Uterus (tissue), 4 donors: ENCODE measurements around the gene ADSL. TPM values are rescaled to one million over a fixed set of nuclear protein-coding genes. Genes with fewer than 3 reads are reported as not detected.

Experiments used
- DNase-seq, 2 donors: peaks; one replicate each; pipeline ENCODE4 v3.0.0-alpha.2; 2019 to 2020
- H3K27ac ChIP-seq, 2 donors: fragments of 200-600 bp; sonication (generic); 1 replicate in 1 of 2; 2 replicates in 1 of 2; pipeline ENCODE4 v1.5.1; 2016 to 2018
- H3K27me3 ChIP-seq, 2 donors: fragments of 200-600 bp; sonication (generic); one replicate each; pipeline ENCODE4 v1.5.1; 2018 to 2019; ENCODE audit warnings: control low read depth in 1 of 2
- H3K36me3 ChIP-seq, 2 donors: fragments of 200-600 bp; sonication (generic); one replicate each; pipeline ENCODE4 v1.5.1; 2019; ENCODE audit warnings: control low read depth in 1 of 2
- H3K4me1 ChIP-seq, 2 donors: fragments of 200-600 bp; sonication (generic); one replicate each; pipeline ENCODE4 v1.5.1; 2018 to 2019; ENCODE audit warnings: control low read depth in 1 of 2
- H3K4me3 ChIP-seq, 2 donors: fragments of 200-600 bp; sonication (generic); 1 replicate in 1 of 2; 2 replicates in 1 of 2; pipeline ENCODE4 v1.5.1; 2018 to 2019; ENCODE audit warnings: mild to moderate bottlenecking in 1 of 2
- H3K9me3 ChIP-seq, 2 donors: fragments of 200-600 bp; sonication (generic); one replicate each; pipeline ENCODE4 v1.5.1; 2019; ENCODE audit warnings: control low read depth in 1 of 2
- CTCF ChIP-seq, 4 experiments: fragments of 200-600 bp in 2 of 4; fragments of 450-650 bp in 2 of 4; sonication (generic) in 2 of 4; IDR thresholded peaks; one replicate each; pipeline ENCODE4 v1.5.1; 2016 to 2019; ENCODE audit warnings: antibody characterized with exemption in 4 of 4, mild to moderate bottlenecking in 2 of 4, moderate library complexity in 1 of 4
- POLR2A ChIP-seq, 2 donors: fragments of 450-650 bp; IDR thresholded peaks; one replicate each; pipeline ENCODE4 v1.6.1; 2016; ENCODE audit warnings: antibody characterized with exemption in 2 of 2, mild to moderate bottlenecking in 1 of 2, moderate library complexity in 1 of 2
- intact Hi-C: fragments of 100-400 bp; cut with DNase I; formaldehyde crosslinking; loops from one replicate; pipeline ENCODE4 v1.15.1; 2023; ENCODE audit warnings: low total_unique reads
- total RNA-seq, 4 donors: library from RNA; depleted of rRNA in 3 of 4; stranded (reverse); fragments of >200 nt in 3 of 4; gene quantifications; one replicate each; pipeline versions ENCODE4 v1.1.0 to v1.2.4, GENCODE V29; 2014 to 2023
- donor health status: DM: yes; HTN: yes; CAD: no.

ADSL gene
- total RNA-seq, 4 donors from 2014 or later = 28.5 to 151 (median 79.5) TPM

- intact Hi-C loops = no loop called here
- H3K36me3 ChIP-seq = no peaks in the 10 kb centered on the region
- no peak for DNase-seq
Measured at GRCh38 chr22:40367342-40367741, 21.0 kb downstream of the ADSL start.

GRCh38 chr22:40368016-40368415 is 21.7 kb downstream of the ADSL start:
- H3K36me3 ChIP-seq = no peaks in the 10 kb centered on the region
- no peaks in the 10 kb centered on the region for H3K4me1 ChIP-seq
- intact Hi-C loops = no loop called here

More at GRCh38 chr22:40367342-40367741, 21.0 kb downstream of the ADSL start:
- no peaks in the 10 kb centered on the region for H3K27me3 ChIP-seq
- no peak for TF ChIP-seq CTCF (IDR thresholded peaks at IDR 0.05)
- TF ChIP-seq POLR2A (IDR thresholded peaks at IDR 0.05) = no peak
- H3K4me1 ChIP-seq = no peaks in the 10 kb centered on the region
- H3K4me3 ChIP-seq = no peak overlapping the region
- H3K27ac ChIP-seq = no peak overlapping the region
- H3K9me3 ChIP-seq = no peaks in the 10 kb centered on the region

GRCh38 chr22:40368836-40369235 is 22.5 kb downstream of the ADSL start:
- intact Hi-C loops = no loop called here
- H3K9me3 ChIP-seq = no peaks in the 10 kb centered on the region

More at GRCh38 chr22:40368016-40368415, 21.7 kb downstream of the ADSL start:
- Histone ChIP-seq H3K9me3 (no peaks in the 10 kb centered on the region), H3K4me3 (no peak overlapping the region), H3K27ac (no peak overlapping the region), H3K27me3 (no peaks in the 10 kb centered on the region)
- TF ChIP-seq POLR2A (IDR thresholded peaks at IDR 0.05) (no peak), CTCF (IDR thresholded peaks at IDR 0.05) (no peak)
- DNase-seq = no peak

GRCh38 chr22:40374567-40374966 is 28.3 kb downstream of the ADSL start:
- H3K4me3 ChIP-seq = no peak overlapping the region
- H3K4me1 ChIP-seq = no peaks in the 10 kb centered on the region
- intact Hi-C loops = no loop called here
- no peak for TF ChIP-seq CTCF (IDR thresholded peaks at IDR 0.05)
- no peak for TF ChIP-seq POLR2A (IDR thresholded peaks at IDR 0.05)
- H3K27ac ChIP-seq = no peak overlapping the region
- H3K9me3 ChIP-seq = no peaks in the 10 kb centered on the region
- H3K27me3 ChIP-seq = no peaks in the 10 kb centered on the region
- no peaks in the 10 kb centered on the region for H3K36me3 ChIP-seq
- DNase-seq = no peak

More at GRCh38 chr22:40368836-40369235, 22.5 kb downstream of the ADSL start:
- TF ChIP-seq POLR2A (IDR thresholded peaks at IDR 0.05) (no peak), CTCF (IDR thresholded peaks at IDR 0.05) (no peak)
- no peak overlapping the region for H3K4me3 ChIP-seq
- no peaks in the 10 kb centered on the region for H3K4me1 ChIP-seq
- H3K27me3 ChIP-seq = no peaks in the 10 kb centered on the region
- DNase-seq = no peak
- no peaks in the 10 kb centered on the region for H3K36me3 ChIP-seq
- no peak overlapping the region for H3K27ac ChIP-seq

- intact Hi-C loops = no loop called here
- H3K9me3 ChIP-seq = no peaks in the 10 kb centered on the region
- no peak for TF ChIP-seq POLR2A (IDR thresholded peaks at IDR 0.05)
- TF ChIP-seq CTCF (IDR thresholded peaks at IDR 0.05) = no peak
- no peaks in the 10 kb centered on the region for H3K4me1 ChIP-seq
- no peaks in the 10 kb centered on the region for H3K36me3 ChIP-seq
- DNase-seq = no peak
- no peaks in the 10 kb centered on the region for H3K27me3 ChIP-seq
- H3K4me3 ChIP-seq = no peak overlapping the region
- H3K27ac ChIP-seq = no peak overlapping the region
Measured at GRCh38 chr22:40376149-40376548, 29.8 kb downstream of the ADSL start.
